HG03103 (cell line): Measurements from ENCODE around the gene NRGN.

Source experiments
- ATAC-seq: cut with Tn5 transposase; IDR thresholded peaks from one replicate; pipeline ENCODE4 v1.9.1; 2021; ENCODE audit warnings: low read depth; ENCODE audit not compliant: unreplicated experiment

The NRGN gene

DNA sequence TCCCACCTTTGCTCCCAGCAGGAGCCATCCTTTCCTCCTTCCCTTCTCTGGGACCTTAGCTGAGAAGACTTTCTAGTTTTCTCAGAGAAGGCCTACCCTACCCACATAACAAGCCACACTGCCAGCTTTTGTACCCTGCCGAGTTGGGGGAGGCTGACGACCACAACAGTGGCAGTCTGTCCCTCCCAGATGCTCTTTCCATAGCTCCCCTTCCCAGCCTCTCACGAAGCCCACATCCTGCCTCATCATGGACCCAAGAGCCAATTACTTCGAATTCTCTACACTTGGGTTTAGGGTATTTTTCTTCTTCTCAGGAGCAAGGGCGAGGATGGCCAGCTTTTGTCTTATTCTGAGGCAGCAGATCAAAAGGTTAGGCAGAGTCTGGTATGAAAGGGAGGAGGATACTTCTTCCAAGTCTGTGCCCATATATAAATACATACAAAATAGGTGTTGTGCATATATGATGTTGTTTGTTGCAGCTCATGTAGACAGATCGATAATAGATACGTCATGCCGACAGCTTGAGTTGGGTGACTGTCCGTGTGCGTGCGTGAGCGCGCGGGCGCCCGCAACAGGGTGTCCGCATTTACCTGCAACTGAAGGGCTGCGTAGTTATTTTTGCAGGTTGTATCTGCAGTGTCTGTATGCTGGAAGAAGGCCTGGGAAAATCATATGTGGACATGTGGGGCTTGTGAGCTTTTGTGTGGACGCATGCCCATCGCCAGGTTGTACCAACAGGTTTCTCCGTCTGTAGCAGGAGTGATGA, 846 bp upstream of the NRGN start:
- ATAC-seq = no peak

DNA sequence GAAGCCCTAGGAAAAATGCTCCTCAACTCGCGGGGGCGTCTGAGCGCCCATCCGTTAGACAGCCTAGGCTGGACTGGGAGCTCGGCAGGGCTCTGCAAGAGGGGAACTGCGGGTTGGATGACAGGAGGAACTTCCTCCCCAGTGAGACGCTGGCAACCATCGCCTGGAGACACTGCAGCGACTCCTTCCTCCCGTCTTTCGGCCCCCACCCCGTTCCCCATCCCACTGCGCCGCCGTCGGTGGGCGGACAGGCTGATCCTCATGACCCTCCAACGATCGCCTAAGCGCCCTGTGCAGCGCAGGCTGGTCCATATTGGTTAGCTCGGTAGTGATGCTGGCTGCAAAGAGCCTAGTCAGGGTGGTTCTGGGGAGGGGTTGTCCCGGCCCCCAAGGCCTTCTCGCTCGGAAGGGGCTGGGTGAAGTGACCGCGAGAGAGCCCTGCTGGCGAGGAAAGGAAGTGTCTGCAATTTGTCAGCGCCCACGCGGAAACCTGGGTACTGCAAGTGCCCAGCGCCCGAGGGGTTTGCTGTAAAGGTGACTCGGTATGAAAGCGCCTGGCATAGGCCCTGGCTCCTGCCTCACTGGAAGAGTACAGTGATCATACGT, 638 bp downstream of the NRGN start:
- peak; percentile 42 for ATAC-seq

DNA sequence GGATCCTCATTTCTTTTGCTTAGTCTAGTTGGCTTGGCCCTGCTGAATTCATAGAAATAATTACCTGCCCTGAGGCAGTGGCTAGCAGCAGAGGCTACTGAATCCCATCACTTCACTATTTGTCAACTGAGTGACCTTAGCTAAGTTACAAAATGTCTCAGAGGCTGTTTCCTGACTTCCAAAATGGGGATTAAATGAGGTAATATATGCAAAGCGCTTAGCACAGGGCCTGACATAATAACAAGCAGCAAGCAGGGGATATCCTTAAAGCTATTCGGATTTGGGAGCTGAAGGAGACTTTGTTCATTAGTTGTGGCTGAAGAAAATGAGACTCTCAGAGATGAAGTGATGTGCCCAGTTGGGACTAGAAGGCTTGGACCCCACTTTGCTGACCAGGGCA, 2.8 kb downstream of the NRGN start:
- no peak for ATAC-seq

DNA sequence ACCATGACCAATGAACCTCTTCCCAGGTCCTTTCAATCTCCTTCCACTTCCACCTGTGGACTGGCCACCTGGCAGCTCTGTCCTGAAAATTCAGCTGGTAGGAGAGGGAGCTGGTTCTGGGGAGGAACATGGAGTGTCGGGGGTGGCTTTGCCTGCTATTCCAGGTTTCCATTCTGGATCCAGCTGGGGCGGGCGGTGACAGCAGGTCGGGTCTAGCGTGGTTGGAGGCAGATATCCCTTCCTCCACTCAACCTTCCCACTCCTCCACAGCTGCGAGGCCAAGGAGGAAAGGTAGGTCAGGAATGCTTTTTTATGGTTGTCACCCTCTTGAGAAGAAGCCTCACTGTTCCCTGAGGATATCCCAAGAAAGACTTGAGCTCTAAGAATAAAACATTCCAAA, 3.3 kb downstream of the NRGN start:
- no peak for ATAC-seq

DNA sequence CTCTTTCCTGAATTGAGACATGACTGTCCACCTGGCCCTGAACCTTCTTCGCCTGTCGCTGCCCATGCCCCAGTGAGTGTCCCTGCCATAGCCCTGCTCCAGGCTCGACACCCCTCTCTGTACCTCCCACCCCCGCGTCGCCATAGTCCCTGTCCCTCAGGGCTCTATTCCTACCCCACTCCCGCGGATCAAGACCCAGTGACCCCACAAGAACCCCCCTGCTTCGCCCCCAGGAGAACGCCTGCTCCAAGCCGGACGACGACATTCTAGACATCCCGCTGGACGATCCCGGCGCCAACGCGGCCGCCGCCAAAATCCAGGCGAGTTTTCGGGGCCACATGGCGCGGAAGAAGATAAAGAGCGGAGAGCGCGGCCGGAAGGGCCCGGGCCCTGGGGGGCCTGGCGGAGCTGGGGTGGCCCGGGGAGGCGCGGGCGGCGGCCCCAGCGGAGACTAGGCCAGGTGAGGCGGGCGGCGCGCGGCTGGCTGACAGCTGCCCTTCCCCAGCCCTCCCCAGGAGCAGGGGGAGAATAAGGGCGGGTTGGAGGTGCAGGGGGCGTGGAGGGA, 5.6 kb downstream of the NRGN start:
- no peak for ATAC-seq

DNA sequence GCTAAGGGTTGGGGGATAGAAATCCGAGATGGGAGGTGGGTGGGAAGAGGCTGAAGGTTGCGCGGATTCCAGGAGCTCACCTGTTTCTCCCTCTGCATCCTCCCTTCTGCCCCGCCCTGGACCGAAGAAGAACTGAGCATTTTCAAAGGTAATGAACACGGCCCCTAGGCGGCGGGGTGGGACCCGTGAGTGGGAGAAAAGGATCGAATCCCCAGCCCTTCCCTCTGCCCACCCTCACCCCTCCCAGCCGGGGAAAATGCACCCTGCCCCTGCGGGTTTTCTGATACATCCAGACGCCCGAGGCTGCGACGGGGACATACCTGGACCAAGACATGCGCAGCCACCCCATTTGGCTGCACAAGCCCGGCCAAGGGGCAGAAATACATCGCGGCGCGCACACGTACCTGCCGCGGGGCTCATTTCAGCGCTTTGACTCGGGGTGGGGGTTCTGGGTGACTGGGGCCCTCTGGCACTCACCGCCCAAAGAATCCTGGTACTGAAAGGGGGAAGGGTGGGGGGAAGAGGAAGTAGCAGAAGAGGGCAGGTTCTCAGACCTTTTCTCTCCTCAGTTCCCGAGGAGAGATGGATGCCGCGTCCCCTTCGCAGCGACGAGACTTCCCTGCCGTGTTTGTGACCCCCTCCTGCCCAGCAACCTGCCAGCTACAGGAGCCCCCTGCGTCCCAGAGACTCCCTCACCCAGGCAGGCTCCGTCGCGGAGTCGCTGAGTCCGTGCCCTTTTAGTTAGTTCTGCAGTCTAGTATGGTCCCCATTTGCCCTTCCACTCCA, 6.3 kb downstream of the NRGN start:
- peak; percentile 18 for ATAC-seq

DNA sequence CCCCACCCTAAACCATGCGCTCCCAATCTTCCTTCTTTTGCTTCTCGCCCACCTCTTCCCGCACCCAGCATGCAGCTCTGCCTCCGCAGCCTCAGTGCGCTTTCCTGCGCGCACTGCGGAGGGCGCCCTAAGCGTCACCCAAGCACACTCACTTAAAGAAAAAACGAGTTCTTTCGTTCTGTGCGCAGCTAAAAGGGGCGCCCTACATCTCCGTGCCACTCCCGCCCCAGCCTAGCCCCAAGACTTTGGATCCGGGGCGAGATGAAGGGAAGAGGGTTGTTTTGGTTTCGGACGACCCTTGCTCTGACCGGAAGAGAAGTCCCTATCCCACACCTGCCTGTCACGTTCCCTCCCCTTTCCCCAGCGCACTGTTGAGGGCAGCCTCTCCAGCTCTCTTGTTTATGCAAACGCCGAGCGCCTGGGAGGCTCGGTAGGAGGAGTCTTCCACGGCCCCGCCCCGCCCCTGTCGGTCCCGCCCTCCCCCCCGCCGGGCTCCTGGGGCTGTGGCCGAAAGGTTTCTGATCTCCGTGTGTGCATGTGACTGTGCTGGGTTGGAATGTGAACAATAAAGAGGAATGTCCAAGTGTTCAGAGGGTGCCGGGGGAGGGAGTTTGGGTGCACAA, 7.0 kb downstream of the NRGN start:
- ATAC-seq = peak; percentile 89

DNA sequence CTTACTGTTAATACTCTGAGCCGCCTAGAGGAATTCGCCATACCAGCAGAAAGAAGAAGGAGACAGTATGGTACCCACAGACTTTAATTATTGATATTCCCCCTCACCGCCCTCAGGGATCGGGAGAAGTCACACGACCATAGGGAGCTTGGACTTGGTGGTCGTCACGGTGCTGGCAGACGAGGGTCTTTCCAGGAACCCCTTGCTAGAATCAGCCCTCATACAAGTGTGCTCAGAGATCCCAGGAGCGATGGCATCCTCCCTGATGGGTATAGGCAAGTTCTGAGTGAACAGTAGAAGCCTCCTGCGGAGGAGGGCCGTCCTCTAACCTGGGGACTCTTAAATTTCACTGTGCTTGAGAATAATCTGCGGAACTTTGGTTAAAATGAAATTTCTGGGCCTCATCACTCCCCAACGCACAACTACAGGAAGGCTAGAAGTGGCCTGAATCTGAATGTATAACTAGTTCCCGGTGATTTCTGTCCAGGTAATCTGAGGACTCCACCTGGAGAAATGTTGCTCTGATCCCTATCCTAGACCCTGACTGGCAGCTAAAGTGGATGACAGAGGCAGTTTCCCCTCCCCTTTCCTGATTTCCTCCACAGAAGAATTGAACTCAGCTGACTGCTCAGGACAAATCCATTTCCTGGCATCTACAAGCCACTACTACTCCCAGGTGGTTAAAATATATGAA, 7.8 kb downstream of the NRGN start:
- no peak for ATAC-seq

DNA sequence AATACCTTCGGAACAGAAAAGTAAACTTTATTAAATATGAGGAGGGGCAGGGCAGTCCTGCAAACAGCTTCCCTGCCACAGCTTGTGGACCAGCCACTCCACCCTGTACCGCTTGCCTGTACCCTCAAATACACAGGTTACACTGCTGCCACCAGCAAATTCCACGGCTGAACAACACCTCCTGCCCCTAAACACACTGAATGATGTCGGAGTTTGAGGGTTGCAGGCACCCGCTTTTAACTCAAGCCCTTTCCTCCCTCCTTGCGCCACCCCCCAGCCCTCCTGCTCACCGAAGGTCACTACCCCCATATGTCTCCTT, 8.3 kb downstream of the NRGN start:
- no peak for ATAC-seq

DNA sequence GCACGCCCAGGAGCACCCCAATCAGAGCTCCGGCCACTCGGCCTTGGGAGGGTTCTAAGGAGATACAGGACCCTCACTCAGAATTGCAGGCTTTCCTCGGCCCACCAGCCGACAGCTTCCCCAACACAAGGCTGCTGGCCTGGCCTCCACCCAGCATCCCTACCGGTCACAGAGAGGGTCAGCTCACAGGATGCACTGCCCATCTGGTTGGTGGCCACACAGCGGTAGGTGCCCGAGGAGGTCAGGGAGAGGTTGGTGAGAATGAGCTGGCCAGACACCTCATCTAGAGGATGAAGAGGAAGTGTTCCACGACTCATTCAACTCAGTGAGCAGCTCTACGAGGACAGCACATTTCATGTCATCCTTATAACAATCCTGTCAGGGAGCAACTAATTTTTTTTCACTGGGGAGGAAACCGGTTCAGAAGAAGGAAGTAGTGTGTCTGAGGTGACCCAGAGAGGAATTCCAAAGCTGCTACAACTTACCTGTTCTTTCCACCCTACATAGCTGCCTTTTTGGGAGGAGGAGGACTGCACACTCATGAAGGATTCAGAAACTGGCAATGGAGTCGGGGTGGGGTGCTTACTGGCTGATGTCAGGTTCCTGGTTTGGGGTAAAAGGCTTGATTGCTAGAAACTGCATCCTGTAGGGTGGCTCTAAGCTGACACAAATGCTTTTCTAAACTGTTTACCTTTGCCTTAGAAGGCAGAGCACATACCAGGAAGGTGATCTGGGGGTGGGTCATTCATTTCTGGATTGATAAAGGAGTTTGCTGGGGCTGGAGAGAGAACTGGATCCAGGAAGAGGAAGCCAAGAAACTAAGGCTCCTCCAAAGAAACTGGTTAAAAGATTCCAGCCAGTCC, 9.0 kb downstream of the NRGN start:
- ATAC-seq = no peak

DNA sequence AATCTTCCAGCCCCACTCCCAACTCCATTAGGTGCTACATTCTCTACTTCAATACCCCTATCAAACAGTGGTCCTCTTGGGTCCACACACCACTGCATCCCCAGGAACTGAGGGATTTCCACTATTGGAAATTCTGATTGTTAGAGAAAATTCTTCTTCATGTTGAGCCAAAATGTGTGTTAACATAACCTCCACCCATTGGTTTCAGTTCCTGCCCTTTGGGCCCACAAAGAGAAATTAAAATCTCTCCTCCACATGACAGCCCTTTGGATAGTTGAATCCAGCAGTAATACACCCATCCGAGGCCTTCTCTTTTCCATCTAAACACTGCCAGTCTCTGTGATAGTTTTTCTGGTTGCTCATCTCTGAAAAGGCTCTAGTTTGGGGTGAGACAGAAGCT, 10.2 kb downstream of the NRGN start:
- no peak for ATAC-seq

DNA sequence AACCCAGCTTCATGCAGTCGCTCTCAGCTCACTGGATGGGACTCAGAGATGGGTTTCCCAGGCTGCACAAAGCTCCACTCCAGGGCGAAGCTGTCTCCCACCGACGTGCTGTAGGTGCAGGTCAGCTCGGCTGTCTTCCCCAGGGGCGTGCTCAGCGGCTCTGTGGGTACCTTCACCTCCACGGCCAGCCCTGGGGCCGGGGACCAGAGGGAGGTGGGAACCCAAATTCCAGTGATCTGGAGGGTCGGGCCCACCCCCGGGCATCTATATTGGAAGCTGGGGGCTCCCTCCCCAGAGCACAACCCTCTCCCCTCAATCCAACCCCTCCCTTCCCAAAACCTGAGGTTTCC, 11.6 kb downstream of the NRGN start:
- no peak for ATAC-seq

DNA sequence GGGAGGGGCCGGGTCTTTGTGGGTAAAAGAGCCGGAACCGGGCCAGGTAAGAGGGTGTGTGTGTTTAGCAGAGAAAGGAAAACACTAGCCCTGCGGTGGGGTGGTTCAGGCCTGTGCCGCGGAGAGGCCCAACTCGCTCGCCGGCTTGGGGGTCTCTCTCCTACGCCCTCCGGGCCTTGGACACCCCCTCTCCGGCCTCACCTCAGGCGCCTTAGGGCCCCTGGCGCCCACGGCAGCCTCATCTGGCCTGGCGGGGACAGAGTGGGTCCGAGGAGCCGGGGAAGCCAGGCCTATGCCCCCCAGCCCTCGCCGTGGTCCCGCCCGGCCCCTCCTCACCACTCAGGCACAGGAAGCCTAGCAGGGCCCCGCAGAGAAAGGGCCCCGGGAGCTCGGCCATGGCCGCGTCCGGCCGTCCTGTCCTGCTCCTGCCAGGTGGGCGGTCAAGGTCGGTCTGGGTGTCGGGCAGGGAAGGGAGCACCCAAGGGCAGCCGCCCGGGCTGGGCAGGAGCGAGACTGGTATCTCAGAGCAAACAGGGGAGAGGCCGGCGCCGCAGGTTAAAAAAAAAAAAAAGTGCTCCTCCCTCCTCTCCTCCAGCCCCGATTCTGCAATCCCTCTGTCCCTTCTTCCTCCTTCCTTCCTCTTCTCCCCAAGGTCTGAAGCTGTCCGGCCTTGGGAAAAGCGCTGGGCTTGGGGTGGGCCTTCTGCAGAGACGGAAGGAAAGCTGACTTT, 12.2 kb downstream of the NRGN start, which contains the start of gene VSIG2:
VSIG2 (minus strand) TSS at position 515 of the 730 bp plus-strand sequence; CDS start at position 397, 118 bp downstream.
- no peak for ATAC-seq

DNA sequence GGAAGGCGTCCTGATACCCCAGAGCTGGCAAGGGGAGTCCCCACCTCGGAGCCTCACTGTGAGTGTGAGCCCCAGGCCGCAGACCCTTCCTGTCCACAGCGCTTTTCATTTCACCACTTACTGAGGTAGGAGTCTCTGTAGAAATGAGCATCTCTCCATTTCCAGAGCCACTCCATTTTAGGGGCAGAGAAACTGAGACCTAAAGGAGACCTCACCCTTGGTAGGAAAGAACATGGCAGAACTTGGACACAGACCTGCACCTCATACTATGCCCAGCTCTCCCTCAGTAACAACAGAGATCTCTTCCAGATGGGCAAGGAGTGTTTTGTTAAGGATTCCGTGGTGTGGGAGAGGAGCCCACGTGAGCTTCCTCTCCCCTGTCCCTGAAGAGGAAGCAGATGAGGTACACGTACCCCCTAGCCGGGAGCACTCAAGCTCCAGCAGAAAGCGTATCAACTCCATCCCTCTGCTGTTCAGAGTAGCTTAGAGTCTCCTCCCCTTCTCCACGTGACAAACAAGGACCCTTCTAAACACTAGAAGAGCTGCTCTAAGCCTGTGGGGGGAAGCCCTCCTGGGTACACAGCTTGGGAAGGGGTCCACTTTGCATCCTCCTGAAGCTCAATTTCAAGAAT, 12.8 kb downstream of the NRGN start:
- no peak for ATAC-seq

DNA sequence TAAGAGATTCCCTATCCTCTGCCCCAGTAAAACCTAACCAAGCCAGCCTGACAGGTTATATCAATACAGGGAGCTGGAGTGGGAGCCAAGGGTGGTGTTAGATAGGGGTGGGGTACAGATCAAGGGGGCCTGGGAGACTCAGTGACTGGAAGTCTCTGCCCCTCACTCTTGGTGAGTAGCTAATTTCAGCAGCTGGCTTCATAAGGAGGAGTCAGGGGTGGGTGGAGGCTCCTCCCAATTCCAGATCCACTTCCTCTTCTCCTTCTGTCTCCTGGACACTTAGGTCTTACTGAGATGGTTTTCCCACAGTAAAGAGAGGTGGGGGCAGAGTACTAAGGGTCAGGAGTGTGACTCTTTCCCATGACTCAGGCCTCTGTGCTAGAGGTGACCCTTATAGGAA, 13.5 kb downstream of the NRGN start:
- ATAC-seq = no peak

DNA sequence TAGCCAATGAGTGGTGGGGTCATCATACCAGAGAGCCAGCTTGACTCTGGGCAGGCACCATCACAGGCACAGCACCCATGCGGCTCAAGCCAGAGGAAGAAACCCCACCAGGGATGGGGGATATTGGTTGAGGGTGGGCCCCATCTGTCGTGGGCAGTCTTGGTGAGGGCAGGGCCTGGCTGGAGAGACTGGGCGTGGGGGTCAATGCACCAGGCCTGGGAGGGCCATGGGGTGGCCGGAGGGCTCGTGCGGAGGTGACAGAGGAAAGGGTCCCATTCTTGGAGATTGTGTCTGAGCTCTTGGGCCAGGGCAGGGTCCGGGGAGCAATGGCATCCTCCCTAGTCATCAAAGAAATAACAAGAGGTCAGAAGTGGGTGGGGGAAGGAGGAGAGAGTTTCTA, 13.9 kb downstream of the NRGN start:
- ATAC-seq = no peak

DNA sequence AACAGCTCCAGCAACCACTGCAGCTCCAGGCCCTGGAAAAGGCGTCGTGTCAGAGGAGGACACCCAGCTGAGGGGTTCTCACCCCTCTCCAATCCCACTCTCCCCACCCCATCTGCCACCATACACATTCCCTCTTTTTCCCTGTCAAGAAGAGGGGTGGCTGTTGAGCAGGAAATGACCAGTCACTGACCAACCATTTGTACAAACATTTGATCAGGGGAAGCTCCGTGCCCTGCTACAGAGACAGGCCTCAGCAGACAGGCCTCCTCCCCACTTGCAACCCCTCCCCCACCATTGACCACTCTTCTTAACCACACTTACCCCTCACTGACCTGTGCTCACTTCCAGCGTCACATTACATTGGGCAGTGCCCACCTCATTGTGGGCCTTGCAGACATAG, 14.6 kb downstream of the NRGN start:
- ATAC-seq = no peak

DNA sequence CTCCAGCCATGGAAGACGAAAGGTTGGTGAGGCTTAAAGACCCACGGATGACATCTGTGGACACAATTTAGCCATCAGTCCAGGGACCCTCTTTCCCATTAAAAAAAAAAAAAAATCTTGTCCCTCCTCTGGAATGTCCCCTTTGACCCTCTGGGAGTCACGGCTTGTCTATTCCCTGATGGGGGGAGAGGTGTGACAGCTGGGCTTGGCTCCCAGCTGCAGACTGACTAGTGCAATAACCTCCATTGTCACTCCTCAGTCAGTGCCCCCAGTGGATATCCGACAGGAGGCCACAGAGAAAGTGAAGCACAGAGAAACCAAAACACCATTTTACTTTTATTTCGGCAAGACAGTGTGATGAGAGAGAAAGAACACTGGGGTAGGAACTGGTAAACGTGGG, 15.0 kb downstream of the NRGN start:
- no peak for ATAC-seq
